Mesenteric fat pad (tissue), 1 donor: ENCODE results near the gene ATG4D. TPM values are rescaled to one million over a fixed set of nuclear protein-coding genes. Genes with fewer than 3 reads are reported as not detected.
A peak's percentile ranks its signal among the peaks of the same experiment; 100 is the strongest.

ENCODE experiments used
- DNase-seq: peaks from one replicate; pipeline ENCODE4 v3.0.0-alpha.2; 2020; ENCODE audit warnings: low spot score
- microRNA-seq: library from miRNA; unstranded; fragments of <30 nt; microRNA quantifications from one replicate; pipeline ENCODE4 v1.2.0, GENCODE V29; 2020; ENCODE audit warnings: borderline number of aligned reads
- total RNA-seq: library from RNA; stranded (reverse); fragmentation: NEBNext Ultra II Directional; extraction: Animal tissue kit (Norgen Biotek cat#: 25700); gene quantifications from one replicate; pipeline ENCODE4 v1.2.1, GENCODE V29; 2021
- donor health status: DM: yes; HTN: yes; CAD: no.

Gene ATG4D
- total RNA-seq, 1 donor from 2014 or later = 19.0 TPM

DNA sequence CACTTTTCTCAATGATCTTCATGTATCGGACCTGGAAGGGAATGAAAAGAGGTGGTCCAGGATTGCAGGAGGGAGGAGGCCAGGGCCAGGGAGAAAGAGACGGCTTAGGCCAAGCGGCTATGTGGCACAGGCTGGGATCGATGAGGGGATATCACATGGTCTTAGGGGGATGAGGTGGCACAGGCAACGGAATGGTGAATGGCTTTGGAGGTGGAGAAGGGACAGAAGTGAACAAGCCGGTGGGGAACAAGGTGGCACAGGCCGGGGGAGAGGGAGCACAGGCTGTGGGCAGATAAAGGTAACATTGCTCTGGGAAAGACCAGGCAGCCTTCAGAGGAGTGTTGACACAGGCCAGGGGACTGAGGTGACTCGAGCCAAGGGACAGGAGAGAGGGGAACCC is 30.8 kb downstream of the ATG4D start:
- no peak for DNase-seq

DNA sequence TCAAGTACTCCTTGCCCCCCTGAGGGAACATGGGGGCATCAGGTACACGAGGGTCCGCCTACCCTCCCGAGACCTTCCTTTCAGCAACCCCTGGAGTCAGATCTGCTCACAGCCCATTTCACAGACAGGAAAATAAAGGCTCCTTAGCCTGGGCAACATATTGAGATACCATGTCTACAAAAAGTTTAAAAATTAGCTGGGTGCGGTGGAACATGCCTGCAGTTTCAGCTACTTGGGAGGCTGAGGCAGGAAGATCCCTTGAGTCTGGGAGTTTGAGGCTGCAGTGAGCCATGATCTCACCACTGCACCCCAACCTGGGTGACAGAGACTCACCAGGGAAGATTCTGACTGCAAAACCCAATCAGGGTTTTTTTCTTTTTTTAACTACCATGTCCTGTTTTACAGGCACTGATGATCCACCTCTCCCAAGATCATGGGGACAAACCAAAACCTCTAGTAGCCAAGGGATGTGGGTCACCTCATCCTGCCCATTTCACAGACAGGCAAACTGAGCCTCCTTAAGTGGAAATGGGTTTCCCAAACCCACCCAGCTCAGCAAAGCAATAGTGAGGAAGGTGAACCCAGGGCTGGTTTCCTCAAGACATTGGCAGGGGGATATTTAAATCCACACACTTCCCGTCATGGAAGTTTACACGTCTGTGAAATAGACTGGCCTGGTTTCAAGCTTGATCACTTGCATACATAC is 31.5 kb downstream of the ATG4D start:
- DNase-seq = no peak

DNA sequence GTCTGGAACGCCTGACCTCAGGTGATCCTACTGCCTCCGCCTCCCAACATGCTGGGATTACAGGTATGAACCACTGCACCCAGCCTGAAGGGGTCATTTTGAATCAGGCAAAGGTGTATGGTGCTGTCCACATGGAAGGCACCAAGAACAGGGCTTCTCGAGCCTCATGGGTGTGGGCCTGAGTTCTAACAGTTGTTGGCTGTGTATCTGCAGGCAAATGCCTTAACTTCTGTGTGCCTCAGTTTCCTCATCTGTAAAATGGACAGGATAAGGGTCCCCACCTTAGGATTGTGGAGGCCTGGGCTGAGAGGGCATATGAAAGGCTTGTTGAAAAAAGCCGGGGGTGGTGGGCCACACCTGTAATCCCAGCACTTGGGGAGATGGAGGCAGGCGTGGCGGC is 34.2 kb downstream of the ATG4D start:
- no peak for DNase-seq

DNA sequence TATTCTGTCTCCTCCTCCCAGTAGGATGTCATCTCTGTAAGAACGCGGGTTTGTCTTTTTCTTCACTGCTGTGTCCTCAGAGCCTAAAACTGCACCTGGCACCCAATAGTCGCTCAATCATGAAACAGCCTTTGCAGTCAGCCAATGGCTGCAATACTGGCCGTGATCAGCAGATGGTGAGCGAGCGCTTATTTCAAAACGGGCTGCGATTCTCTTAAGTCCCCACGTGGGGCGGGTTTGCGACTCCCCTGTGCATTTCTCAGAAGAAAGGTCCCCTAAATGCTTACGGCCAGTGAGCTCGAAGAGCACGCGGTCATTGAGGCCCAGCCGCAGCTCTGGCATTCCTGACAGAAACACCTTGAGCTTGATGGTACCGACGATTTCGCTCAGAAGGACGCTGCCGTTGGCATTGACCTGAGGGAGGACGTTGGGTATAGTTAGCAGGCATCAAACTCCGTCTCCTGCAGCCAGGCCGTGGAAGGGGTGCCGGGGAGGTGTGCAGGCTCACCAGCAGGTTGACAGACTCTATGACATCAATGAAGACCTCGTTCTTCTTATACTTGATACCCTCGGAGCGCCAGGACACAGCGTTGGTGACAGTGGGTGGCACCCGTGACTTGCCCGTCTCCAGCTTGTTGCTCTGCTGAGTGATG is 37.4 kb downstream of the ATG4D start:
- DNase-seq = peak; percentile 94

DNA sequence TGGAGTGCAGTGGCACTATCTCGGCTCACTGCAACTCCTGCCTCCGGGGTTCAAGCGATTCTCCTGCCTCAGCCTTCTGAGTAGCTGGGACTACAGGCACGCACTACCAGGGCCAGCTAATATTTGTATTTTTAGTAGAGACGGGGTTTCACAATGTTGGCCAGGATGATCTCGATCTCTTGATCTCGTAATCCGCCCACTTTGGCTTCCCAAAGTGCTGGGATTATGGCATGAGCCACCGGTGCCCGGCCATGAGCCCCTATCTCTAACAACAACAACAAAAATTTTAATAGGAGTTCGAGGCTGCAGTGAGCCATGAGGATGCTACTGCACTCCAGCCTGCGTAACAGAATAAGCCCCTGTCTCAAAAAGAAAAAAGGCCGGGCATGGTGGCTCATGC is 38.4 kb downstream of the ATG4D start:
- no peak for DNase-seq

DNA sequence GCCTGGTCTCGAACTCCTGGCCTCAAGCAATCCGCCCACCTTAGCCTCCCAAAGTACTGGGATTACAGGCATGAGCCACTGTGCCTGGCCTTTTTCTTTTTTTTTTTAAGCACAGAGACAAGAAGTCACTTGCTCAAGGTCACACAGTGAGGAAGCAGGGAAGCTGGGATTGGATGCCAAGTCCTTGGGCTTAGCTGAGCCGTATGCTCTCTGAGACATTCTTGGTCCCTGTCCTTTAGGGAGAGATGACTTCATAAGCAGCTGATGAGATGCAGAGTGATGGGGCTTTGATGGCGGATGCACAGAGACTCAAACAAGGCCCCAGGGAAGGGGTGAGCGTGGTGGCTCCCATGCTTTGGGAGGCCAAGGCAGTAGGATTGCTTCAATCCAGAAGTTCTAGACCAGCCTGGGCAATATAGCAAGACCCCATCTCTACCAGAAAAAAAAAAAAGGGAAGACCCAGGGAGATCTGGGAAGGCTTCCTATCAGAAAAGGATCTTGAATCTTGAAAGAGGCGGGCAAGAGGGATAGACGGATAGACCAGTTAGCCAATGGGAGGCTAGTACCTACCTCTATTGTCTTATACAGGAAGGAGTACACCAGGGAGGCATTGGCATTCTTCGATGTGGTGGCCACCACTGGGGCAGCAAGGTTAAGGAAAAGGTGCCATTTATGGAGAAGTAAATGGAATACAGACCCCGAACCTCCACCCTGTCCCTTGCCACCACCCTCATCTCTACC is 39.5 kb downstream of the ATG4D start:
- no peak for DNase-seq

DNA sequence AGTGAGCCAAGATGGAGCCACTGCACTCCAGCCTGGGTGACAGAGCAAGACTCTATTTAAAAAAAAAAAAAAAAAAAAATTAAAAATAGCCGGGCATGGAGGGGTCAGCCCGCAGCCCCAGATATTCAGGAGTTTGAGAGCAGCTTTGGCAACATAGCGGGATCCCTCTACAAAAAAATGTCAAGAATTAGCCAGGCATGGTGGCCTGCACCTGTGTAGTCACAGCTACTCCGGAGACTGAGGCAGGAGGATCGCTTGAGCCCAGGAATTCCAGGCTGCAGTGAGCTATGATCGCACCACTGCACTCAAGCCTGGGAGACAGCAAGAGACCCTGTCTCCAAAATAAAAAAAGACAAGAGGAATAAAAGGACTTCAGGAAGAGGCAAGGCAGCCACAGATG is 42.7 kb downstream of the ATG4D start:
- no peak for DNase-seq

DNA sequence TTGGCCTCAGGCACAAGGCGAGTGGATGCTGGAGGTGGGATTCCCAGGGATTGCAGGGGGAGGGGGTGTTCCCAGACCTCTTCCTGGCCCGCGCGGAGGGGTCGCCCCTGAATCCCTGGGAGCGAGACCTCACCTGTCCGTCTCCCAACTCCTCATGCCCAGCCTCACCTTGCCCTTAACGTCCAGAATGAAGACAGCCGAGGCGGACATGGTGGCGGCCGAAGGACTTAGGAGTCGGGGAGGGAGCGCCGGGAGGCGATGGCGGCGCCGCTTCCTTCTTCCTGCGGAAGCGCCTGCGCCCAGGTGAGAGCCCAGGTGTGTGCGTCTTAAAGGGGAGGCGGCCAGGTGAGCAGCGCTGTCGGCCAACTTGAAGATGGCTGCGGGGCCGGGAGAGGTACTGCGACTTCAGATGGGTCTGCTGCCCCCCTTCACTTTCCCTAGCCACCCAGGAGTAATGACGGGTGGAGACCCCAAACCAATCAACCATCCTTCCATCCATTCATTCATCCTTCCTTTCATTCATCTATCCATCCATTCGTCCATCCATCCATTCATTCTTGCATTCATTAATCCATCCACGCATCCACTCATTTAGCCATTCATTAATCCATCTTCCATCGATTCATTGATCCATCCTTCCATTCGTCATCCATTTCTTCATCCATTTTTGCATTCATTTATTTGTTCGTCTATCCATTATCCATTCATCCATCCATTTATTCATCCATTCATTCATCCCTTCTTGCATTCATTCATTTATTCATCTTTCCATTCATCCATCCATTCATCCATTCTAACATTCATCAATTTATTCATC is 43.5 kb downstream of the ATG4D start, which contains the start of gene AP1M2:
TSS of gene AP1M2 (minus strand) at position 291 of the 817 bp plus-strand sequence. CDS start at position 210, 81 bp downstream.
- no peak for DNase-seq

DNA sequence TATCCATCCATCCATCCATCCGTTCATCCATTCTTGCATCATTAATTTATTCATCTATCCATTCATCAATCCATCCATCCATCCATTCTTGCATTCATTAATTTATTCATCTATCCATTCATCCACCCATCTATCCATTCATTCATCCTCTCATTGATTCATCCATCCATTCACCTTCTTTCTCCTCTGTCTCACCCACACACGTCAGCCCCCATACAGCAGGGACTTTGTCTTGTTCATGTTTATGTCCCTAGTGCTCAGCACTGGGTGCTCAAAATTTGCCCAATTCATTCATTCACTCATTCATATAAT is 44.1 kb downstream of the ATG4D start:
- no peak for DNase-seq

DNA sequence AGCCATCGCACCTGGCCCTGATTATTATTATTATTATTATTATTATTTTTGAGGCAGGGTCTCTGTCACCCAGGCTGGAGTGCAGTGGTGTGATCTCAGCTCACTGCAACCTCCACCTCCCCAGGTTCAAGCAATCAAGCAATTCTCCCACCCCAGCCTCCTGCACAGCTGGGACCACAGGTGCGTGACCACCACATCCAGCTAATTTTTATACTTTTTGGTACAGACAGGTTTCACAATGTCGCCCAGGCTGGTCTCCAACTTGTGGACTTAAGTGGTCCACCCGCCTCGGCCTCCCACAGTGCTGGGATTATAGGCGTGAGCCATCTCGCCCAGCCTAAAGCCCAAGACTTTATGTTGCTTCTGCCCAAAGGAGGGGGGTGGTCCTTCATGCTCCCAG is 49.4 kb downstream of the ATG4D start:
- DNase-seq = no peak

DNA sequence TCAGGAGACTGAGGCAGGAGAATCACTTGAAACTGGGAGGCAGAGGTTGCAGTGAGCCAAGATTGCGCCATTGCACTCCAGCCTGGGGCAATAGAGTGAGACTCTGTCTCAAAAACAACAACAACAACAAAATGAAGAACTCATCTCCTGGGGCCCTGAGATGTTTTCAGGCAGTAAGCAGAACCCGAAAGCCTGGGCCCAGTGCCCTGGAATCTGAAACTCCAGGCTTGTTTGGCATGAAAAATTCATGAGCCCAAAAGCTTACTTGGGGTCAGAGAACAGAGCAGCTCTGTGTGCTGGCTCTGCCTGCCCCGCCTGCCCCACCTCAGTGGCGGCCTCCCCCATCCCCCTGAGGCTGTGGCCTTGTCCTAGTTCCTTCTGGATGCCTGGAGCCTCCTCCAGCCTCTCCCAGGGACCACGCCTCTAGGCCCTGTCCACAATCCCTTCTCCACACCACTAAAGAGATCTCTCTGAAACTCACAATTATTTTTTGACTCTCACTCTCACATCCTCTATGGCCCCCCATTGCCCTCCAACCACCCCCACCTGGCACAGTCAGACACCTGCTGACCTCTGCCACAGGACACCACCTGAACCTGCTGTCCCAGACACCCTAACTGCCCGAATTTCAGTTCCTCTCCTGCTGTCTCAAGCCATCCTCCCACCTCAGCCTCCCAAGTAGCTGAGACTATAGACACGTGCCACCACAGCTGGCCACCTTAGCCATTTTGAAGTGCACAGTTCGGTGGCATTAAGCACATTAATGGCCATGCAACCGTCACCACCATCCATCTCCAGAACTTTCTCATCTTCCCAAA is 50.3 kb downstream of the ATG4D start:
- no peak for DNase-seq

DNA sequence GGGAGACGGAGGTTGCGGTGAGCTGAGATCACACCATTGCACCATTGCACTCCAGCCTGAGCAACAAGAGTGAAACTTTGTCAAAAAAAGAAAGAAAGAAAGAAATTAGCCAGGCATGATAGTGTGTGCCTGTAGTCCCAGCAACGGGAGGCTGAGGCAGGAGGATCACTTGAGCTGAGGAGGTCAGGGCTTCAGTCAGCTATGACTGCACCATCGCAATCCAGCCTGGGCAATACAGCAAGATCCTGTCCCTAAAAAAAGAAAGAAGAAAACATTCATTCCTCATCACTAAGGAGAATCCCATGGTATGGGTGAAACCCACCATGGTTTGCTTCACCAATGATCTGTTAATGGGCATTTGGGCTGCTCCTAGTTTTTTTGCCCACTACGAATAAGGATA is 56.4 kb downstream of the ATG4D start:
- DNase-seq = no peak

DNA sequence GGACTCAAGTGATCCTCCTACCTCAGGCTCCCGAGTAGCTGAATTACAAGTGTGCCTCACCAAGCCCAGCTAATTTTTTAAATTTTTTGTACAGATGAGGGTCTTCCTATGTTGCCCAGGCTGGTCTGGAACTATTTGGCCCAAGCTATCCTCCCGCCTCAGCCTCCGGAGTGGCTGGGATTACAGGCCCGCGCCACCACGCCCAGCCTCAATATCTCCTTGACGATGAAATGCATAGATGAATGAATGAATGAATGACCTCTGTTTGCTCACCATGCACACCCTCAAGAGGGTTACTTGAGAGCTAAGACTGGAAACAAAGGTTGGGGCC is 58.3 kb downstream of the ATG4D start:
- no peak for DNase-seq

DNA sequence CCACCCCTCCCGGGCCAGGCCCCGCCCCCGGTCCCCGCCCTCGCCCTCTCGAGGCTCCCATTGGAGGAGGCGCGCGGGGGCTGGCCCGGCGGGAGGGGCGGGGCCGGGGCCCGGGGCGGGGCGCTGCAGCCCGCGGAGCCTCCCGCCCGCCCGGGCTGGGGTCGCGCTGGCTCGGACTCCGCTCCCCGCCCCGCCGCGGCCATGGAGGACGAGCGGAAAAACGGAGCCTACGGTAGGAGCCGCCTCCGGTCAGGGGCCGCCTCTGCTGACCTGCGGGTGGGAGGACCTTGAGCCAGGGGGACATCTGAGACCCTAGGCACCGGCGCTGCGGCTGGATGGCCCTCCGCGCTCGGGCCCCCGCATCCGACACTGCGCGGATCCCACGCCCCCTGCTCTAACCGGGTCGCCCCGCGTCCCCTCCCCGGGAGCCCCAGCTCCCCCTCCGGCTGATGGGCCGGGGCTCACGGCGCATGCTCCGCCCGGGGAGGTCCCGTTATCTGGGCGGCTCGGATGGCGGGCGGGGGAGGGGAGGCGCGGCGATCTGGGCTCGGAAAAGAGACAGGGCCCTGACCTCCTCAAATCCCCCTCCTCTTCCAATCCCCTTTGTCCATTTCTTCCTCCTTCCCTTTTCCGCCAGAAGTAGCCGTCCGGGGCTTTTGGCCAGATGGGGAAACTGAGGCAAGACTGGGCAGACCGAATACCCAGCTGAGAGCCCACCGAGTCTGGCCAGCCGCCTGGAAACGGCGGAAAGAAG is 58.8 kb downstream of the ATG4D start:
- peak; percentile 94 for DNase-seq

Small RNAs within 50 kb of the gene (microRNA-seq; reads per million reads assigned to microRNA genes)
- gene MIR1238 = not detected

Other genes starting within 250 kb of the ATG4D start
- gene ZGLP1, start 234.1 kb upstream of the ATG4D start, total RNA-seq = 0.55 TPM
- 18.2 TPM for gene FDX2, start 227.9 kb upstream of the ATG4D start, total RNA-seq
- 23.0 TPM for gene RAVER1, start 210.4 kb upstream of the ATG4D start, total RNA-seq
- gene ICAM3, start 204.3 kb upstream of the ATG4D start, total RNA-seq = 25.0 TPM
- 91.5 TPM for gene TYK2, start 163.3 kb upstream of the ATG4D start, total RNA-seq
- gene CDC37, start 140.4 kb upstream of the ATG4D start, total RNA-seq = 173 TPM
- 28.5 TPM for gene PDE4A, start 123.4 kb upstream of the ATG4D start, total RNA-seq
- gene KEAP1, start 40.5 kb upstream of the ATG4D start, total RNA-seq = 71.9 TPM
- gene S1PR5, start 26.5 kb upstream of the ATG4D start, total RNA-seq = 0.13 TPM
- 21.7 TPM for gene KRI1, start 22.1 kb downstream of the ATG4D start, total RNA-seq
- 11.4 TPM for gene CDKN2D, start 25.1 kb downstream of the ATG4D start, total RNA-seq
- gene AP1M2, start 43.4 kb downstream of the ATG4D start, total RNA-seq = 3.2 TPM
- 110 TPM for gene SLC44A2, start 81.6 kb downstream of the ATG4D start, total RNA-seq
- 212 TPM for gene ILF3, start 110.4 kb downstream of the ATG4D start, total RNA-seq
- gene QTRT1, start 157.5 kb downstream of the ATG4D start, total RNA-seq = 45.9 TPM
- gene DNM2, start 174.2 kb downstream of the ATG4D start, total RNA-seq = 134 TPM